WTC11 (cell line): ENCODE results near the gene GRP. TPM values are rescaled to one million over a fixed set of nuclear protein-coding genes. Genes with fewer than 3 reads are reported as not detected.
A peak's percentile ranks its signal among the peaks of the same experiment; 100 is the strongest.

Experiments
- ATAC-seq: fragments of 200-7000 bp; cut with Tn5 transposase; 2 replicates; pipeline ENCODE4 v1.10.0; 2021; ENCODE audit warnings: mild to moderate bottlenecking, moderate library complexity
- CTCF ChIA-PET: fragments of 300-600 bp; sonication (Branson Sonifier 250); formaldehyde crosslinking; loops from one replicate; lab custom pipeline; 2021; ENCODE audit warnings: antibody characterized with exemption; lab: Charles Lee
- POLR2A ChIA-PET: fragments of 350-600 bp; sonication (Branson Sonifier 250); formaldehyde crosslinking; loops from one replicate; lab custom pipeline; 2021; ENCODE audit warnings: antibody characterized with exemption; lab: Charles Lee
- DNase-seq: peaks from one replicate; pipeline ENCODE4 v3.0.0; 2021; ENCODE audit warnings: low spot score
- H3K27ac Mint-ChIP-seq: 2 replicates; pipeline ENCODE4 v1.8.0; 2021; ENCODE audit warnings: mixed read lengths
- H3K27me3 Mint-ChIP-seq: 2 replicates; pipeline ENCODE4 v1.8.0; 2021; ENCODE audit warnings: low read depth, mild to moderate bottlenecking, moderate library complexity, mixed read lengths
- H3K36me3 Mint-ChIP-seq: 2 replicates; pipeline ENCODE4 v1.8.0; 2021; ENCODE audit warnings: mixed read lengths
- H3K4me1 Mint-ChIP-seq: 2 replicates; pipeline ENCODE4 v1.8.0; 2022; ENCODE audit warnings: mixed read lengths
- H3K4me3 Mint-ChIP-seq: 2 replicates; pipeline ENCODE4 v1.8.0; 2021; ENCODE audit warnings: mild to moderate bottlenecking, moderate library complexity, mixed read lengths
- H3K9me3 Mint-ChIP-seq: 2 replicates; pipeline ENCODE4 v1.8.0; 2021; ENCODE audit warnings: mixed read lengths
- ATF1 ChIP-seq: sonication (generic); formaldehyde crosslinking; IDR thresholded peaks from 2 replicates; pipeline ENCODE4 v1.8.1; 2023; ENCODE audit warnings: mild to moderate bottlenecking, moderate library complexity, missing genetic modification reagents
- EMX1 ChIP-seq: fragments of 250-450 bp; sonication (Bioruptor Pico); IDR thresholded peaks from 2 replicates; pipeline ENCODE4 v1.8.0; 2021; ENCODE audit warnings: mild to moderate bottlenecking
- ESRRA ChIP-seq: sonication (generic); formaldehyde crosslinking; IDR thresholded peaks from 2 replicates; pipeline ENCODE4 v1.8.1; 2022; ENCODE audit warnings: mild to moderate bottlenecking, missing genetic modification reagents, borderline replicate concordance
- ETV6 ChIP-seq: sonication (generic); formaldehyde crosslinking; IDR thresholded peaks from 2 replicates; pipeline ENCODE4 v1.8.1; 2022; ENCODE audit warnings: mild to moderate bottlenecking, missing genetic modification reagents
- FOXJ3 ChIP-seq: sonication (generic); formaldehyde crosslinking; IDR thresholded peaks from 2 replicates; pipeline ENCODE4 v1.9.0; 2021; ENCODE audit warnings: missing genetic modification reagents, mild to moderate bottlenecking, borderline replicate concordance
- NFATC4 ChIP-seq: fragments of 250-450 bp; sonication (Bioruptor Pico); IDR thresholded peaks from 2 replicates; pipeline ENCODE4 v1.9.0; 2021; ENCODE audit warnings: mild to moderate bottlenecking
- SMAD3 ChIP-seq: sonication (generic); formaldehyde crosslinking; IDR thresholded peaks from 2 replicates; pipeline ENCODE4 v1.8.0; 2022; ENCODE audit warnings: missing genetic modification reagents, mild to moderate bottlenecking, borderline replicate concordance
- ZNF416 ChIP-seq: fragments of 250-450 bp; sonication (Bioruptor Pico); IDR thresholded peaks from 2 replicates; pipeline ENCODE4 v1.9.0; 2021; ENCODE audit warnings: mild to moderate bottlenecking, inconsistent platforms
- total RNA-seq: library from RNA; stranded (reverse); gene quantifications from 3 replicates; pipeline ENCODE4 v1.2.3, GENCODE V29; 2021
- TF ChIP-seq, protein P1 (sequence below): fragments of 250-450 bp; sonication (Bioruptor Pico); conservative IDR thresholded peaks from 2 replicates; pipeline ENCODE4 v1.9.0; 2021; ENCODE audit warnings: mild to moderate bottlenecking
- TF ChIP-seq, protein P2 (sequence below): sonication (generic); formaldehyde crosslinking; IDR thresholded peaks from 2 replicates; pipeline ENCODE4 v1.8.1; 2023; ENCODE audit warnings: mild to moderate bottlenecking, missing genetic modification reagents
- TF ChIP-seq, protein P3 (sequence below): sonication (generic); formaldehyde crosslinking; IDR thresholded peaks from 2 replicates; pipeline ENCODE4 v1.8.1; 2022; ENCODE audit warnings: low read depth, mild to moderate bottlenecking, moderate library complexity, missing genetic modification reagents, borderline replicate concordance
- TF ChIP-seq, protein P4 (sequence below): sonication (generic); formaldehyde crosslinking; IDR thresholded peaks from 2 replicates; pipeline ENCODE4 v1.8.1; 2022; ENCODE audit warnings: mild to moderate bottlenecking, missing genetic modification reagents, moderate library complexity, borderline replicate concordance
- TF ChIP-seq, protein P5 (sequence below): fragments of 250-450 bp; sonication (Bioruptor Pico); IDR thresholded peaks from 2 replicates; pipeline ENCODE4 v2.1.2; 2022; ENCODE audit warnings: mild to moderate bottlenecking, moderate library complexity
- TF ChIP-seq, protein P6 (sequence below): sonication (generic); formaldehyde crosslinking; IDR thresholded peaks from 2 replicates; pipeline ENCODE4 v1.8.1; 2022; ENCODE audit warnings: mild to moderate bottlenecking, moderate library complexity, missing genetic modification reagents
- TF ChIP-seq, protein P7 (sequence below): sonication (generic); formaldehyde crosslinking; IDR thresholded peaks from 2 replicates; pipeline ENCODE4 v1.8.1; 2023; ENCODE audit warnings: mild to moderate bottlenecking, missing genetic modification reagents
- TF ChIP-seq, protein P8 (sequence below): sonication (generic); formaldehyde crosslinking; IDR thresholded peaks from 2 replicates; pipeline ENCODE4 v1.8.0; 2022; ENCODE audit warnings: missing genetic modification reagents

Gene GRP
- total RNA-seq, 1 experiment from 2014 or later: 0.22 TPM

DNA sequence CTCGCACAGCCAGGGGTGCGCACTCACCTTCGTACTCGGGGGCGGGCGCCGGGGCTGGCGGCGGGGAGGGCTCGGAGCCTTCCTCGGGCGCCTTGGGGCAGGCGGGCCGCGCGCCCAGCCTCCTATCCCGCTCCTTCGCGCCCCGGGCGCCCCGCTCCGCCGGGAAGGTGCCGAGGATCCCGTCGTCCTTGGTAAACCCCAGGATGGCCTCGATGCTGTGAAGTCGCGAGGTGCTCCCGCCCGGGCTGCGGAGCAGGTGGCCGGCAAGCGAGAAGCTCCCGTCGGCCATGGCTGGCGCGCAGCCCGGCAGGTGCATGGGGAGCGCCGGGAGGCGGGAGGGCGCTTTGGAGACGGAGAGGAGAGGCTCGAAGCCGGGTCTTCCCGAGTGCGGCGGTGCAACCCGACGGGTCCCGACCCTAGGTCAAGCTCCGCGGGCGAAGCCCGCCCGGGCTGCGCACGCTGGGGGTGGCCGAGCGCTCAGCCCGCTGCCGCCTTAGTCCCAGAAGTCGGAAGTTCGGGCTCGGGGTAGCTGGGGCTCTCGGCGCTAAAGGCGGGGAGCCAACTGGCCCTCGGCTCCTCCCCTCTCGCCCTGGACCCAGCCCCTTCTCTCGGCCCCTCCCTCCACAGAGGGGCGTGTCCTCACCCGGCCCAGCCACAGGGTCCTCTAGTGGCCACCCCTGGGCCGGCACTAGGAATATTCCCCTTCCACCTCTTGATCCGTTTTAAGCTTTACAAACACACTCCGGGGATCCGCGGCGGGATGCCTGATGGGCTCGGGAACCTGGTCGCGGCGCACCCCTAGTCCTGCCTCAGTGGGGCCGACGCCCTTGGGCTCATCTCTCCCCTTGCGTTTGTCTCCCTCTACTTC, 53.2 kb downstream of the GRP start, which contains the start of gene RAX (continued):
- TF ChIP-seq, protein P1, sequence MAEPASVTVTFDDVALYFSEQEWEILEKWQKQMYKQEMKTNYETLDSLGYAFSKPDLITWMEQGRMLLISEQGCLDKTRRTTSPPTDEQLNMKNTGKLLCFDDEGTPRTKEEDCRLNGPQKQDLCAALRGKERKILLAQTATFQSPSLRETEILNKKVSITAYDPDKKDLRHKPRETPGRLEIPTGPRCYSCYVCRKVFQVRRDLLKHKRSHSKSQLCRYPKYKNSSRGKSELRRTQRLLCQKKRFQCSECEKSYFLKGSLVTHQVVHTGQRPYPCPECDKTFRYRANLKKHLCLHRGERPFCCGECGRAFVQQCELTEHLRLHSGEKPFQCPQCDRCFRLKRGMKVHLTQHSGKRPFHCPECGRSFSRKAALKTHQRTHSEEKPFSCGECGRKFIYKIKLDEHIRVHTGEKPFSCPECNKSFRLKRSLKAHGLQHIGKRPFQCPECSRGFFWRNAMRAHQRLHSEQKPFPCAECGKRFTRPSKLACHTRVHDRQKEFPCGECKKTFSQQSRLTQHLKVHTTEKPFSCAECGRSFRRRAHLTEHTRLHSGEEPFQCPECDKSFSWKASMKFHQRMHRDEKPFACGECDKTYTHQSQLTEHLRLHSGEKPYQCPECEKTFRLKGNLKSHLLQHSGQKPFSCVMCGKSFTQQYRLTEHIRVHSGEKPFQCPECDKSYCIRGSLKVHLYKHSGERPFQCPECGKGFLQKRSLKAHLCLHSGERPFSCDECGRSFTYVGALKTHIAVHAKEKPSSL (CRISPR knock-in tag): no peak
- TF ChIP-seq, protein P2, sequence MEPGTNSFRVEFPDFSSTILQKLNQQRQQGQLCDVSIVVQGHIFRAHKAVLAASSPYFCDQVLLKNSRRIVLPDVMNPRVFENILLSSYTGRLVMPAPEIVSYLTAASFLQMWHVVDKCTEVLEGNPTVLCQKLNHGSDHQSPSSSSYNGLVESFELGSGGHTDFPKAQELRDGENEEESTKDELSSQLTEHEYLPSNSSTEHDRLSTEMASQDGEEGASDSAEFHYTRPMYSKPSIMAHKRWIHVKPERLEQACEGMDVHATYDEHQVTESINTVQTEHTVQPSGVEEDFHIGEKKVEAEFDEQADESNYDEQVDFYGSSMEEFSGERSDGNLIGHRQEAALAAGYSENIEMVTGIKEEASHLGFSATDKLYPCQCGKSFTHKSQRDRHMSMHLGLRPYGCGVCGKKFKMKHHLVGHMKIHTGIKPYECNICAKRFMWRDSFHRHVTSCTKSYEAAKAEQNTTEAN (CRISPR knock-in tag): peak; percentile 93
- TF ChIP-seq ATF1 (CRISPR knock-in tag) (peak; percentile 96; the same call in 1 of the 2 replicates), ESRRA (CRISPR knock-in tag) (peak; percentile 97), NFATC4 (CRISPR knock-in tag) (no peak), EMX1 (CRISPR knock-in tag) (no peak), ZNF416 (no peak), ETV6 (CRISPR knock-in tag) (peak; percentile 95), SMAD3 (peak; percentile 90; the same call in 1 of the 2 replicates), FOXJ3 (CRISPR knock-in tag) (0 out of 2 replicates have a peak, but pooled peaks have one; percentile 51)
- TF ChIP-seq, protein P3, sequence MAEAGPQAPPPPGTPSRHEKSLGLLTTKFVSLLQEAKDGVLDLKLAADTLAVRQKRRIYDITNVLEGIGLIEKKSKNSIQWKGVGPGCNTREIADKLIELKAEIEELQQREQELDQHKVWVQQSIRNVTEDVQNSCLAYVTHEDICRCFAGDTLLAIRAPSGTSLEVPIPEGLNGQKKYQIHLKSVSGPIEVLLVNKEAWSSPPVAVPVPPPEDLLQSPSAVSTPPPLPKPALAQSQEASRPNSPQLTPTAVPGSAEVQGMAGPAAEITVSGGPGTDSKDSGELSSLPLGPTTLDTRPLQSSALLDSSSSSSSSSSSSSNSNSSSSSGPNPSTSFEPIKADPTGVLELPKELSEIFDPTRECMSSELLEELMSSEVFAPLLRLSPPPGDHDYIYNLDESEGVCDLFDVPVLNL (CRISPR knock-in tag): peak; percentile 90
- TF ChIP-seq, protein P4, sequence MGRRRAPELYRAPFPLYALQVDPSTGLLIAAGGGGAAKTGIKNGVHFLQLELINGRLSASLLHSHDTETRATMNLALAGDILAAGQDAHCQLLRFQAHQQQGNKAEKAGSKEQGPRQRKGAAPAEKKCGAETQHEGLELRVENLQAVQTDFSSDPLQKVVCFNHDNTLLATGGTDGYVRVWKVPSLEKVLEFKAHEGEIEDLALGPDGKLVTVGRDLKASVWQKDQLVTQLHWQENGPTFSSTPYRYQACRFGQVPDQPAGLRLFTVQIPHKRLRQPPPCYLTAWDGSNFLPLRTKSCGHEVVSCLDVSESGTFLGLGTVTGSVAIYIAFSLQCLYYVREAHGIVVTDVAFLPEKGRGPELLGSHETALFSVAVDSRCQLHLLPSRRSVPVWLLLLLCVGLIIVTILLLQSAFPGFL (CRISPR knock-in tag): 0 out of 2 replicates have a peak, but pooled peaks have one; percentile 77
- TF ChIP-seq, protein P5, sequence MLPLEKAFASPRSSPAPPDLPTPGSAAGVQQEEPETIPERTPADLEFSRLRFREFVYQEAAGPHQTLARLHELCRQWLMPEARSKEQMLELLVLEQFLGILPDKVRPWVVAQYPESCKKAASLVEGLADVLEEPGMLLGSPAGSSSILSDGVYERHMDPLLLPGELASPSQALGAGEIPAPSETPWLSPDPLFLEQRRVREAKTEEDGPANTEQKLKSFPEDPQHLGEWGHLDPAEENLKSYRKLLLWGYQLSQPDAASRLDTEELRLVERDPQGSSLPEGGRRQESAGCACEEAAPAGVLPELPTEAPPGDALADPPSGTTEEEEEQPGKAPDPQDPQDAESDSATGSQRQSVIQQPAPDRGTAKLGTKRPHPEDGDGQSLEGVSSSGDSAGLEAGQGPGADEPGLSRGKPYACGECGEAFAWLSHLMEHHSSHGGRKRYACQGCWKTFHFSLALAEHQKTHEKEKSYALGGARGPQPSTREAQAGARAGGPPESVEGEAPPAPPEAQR (CRISPR knock-in tag): no peak

DNA sequence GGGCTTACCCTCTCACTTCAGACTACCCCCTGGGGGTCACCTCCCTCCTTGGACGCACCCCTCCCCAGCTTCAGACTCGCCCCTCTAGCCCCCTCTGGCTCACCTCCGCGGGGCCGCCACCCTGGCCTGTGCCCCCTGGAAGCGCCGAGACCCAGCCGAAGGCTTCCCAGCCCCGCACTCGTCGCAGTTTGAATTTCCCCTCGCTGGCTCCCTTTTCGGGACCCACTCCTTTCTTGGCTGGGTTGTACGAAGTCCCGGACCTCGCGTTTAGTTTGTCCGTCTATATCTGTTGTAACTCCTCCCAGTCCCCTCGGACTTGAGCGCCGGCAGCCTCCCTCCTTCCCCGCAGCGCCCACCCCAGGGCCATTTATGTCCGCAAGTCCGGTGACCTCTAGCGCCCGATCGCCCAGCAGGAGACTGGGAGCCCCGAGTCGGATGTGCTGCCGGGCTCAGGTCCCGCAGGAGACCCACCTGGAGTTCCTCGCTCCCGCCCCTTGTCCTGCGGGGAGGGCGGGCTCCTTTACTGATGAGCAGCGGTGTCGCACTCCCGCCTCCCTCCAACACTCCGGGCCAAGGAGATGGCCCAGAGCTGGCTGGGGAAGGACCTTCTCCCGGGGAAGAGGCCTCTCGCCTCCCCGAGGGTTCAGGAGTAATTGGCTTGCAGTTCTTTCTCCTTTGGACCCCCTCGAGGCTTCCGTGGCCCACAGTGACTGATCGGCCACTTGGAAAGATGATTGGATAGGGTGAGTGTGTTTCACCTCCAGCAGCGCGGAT, 54.0 kb downstream of the GRP start:
- CTCF ChIA-PET: interaction anchor here (0.8 to 3.9 kb wide), 13 partner anchors 10 to 631 kb away, joined by 3 to 28 read pairs (median 6); partner anchors contain the start of genes CCBE1, CPLX4 and GRP
- Mint-ChIP-seq H3K4me1 (peaks cover 48% of the 10 kb centered on the region), H3K27ac (no peak overlapping the region), H3K36me3 (no peaks in the 10 kb centered on the region), H3K9me3 (no peaks in the 10 kb centered on the region)
- POLR2A ChIA-PET: interaction anchor here (0.6 to 1.5 kb wide), 3 partner anchors 10 to 237 kb away, joined by 3 to 12 read pairs (median 4); no protein-coding TSS in a partner anchor
- DNase-seq: peak; percentile 58
- peak; percentile 5 for ATAC-seq
- TF ChIP-seq, protein P6, sequence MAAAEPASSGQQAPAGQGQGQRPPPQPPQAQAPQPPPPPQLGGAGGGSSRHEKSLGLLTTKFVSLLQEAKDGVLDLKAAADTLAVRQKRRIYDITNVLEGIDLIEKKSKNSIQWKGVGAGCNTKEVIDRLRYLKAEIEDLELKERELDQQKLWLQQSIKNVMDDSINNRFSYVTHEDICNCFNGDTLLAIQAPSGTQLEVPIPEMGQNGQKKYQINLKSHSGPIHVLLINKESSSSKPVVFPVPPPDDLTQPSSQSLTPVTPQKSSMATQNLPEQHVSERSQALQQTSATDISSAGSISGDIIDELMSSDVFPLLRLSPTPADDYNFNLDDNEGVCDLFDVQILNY (CRISPR knock-in tag): no peak
- TF ChIP-seq, protein P7, sequence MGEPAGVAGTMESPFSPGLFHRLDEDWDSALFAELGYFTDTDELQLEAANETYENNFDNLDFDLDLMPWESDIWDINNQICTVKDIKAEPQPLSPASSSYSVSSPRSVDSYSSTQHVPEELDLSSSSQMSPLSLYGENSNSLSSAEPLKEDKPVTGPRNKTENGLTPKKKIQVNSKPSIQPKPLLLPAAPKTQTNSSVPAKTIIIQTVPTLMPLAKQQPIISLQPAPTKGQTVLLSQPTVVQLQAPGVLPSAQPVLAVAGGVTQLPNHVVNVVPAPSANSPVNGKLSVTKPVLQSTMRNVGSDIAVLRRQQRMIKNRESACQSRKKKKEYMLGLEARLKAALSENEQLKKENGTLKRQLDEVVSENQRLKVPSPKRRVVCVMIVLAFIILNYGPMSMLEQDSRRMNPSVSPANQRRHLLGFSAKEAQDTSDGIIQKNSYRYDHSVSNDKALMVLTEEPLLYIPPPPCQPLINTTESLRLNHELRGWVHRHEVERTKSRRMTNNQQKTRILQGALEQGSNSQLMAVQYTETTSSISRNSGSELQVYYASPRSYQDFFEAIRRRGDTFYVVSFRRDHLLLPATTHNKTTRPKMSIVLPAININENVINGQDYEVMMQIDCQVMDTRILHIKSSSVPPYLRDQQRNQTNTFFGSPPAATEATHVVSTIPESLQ (CRISPR knock-in tag): no peak
- TF ChIP-seq, protein P8, sequence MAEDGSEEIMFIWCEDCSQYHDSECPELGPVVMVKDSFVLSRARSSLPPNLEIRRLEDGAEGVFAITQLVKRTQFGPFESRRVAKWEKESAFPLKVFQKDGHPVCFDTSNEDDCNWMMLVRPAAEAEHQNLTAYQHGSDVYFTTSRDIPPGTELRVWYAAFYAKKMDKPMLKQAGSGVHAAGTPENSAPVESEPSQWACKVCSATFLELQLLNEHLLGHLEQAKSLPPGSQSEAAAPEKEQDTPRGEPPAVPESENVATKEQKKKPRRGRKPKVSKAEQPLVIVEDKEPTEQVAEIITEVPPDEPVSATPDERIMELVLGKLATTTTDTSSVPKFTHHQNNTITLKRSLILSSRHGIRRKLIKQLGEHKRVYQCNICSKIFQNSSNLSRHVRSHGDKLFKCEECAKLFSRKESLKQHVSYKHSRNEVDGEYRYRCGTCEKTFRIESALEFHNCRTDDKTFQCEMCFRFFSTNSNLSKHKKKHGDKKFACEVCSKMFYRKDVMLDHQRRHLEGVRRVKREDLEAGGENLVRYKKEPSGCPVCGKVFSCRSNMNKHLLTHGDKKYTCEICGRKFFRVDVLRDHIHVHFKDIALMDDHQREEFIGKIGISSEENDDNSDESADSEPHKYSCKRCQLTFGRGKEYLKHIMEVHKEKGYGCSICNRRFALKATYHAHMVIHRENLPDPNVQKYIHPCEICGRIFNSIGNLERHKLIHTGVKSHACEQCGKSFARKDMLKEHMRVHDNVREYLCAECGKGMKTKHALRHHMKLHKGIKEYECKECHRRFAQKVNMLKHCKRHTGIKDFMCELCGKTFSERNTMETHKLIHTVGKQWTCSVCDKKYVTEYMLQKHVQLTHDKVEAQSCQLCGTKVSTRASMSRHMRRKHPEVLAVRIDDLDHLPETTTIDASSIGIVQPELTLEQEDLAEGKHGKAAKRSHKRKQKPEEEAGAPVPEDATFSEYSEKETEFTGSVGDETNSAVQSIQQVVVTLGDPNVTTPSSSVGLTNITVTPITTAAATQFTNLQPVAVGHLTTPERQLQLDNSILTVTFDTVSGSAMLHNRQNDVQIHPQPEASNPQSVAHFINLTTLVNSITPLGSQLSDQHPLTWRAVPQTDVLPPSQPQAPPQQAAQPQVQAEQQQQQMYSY (CRISPR knock-in tag): peak; percentile 85
- TF ChIP-seq, all 79 proteins: peak for 1
- Mint-ChIP-seq H3K4me3 (peak overlapping the region; percentile 84), H3K27me3 (peaks cover 97% of the 10 kb centered on the region)
